LHCN-M2 (cell line): ENCODE data around the gene MEGF8. TPM values are rescaled to one million over a fixed set of nuclear protein-coding genes. Genes with fewer than 3 reads are reported as not detected.
A peak's percentile ranks its signal among the peaks of the same experiment; 100 is the strongest.

Experiments
- DNase-seq: peaks from one replicate; pipeline ENCODE4 v3.0.0-alpha.2; 2012; ENCODE audit warnings: low read depth
- total RNA-seq: library from RNA; depleted of rRNA; stranded (reverse); fragments of >200 nt; gene quantifications from 2 replicates; pipeline ENCODE4 v1.2.3, GENCODE V29; 2014

Gene MEGF8
- total RNA-seq, 1 experiment from 2014 or later, result 19.6 TPM

GRCh38 chr19:42303101-42303464 is 22.4 kb upstream of the MEGF8 start:
- DNase-seq, result no peak

- DNase-seq, result no peak
Measured at GRCh38 chr19:42303876-42304275, 21.6 kb upstream of the MEGF8 start.

GRCh38 chr19:42306646-42307045 is 18.8 kb upstream of the MEGF8 start:
- DNase-seq, result no peak

- DNase-seq, result no peak
Measured at GRCh38 chr19:42309686-42310085, 15.7 kb upstream of the MEGF8 start.

- no peak for DNase-seq
Measured at GRCh38 chr19:42311657-42312056, 13.8 kb upstream of the MEGF8 start.

GRCh38 chr19:42312370-42312769 is 13.1 kb upstream of the MEGF8 start:
- no peak for DNase-seq

GRCh38 chr19:42313096-42313839 is 12.2 kb upstream of the MEGF8 start, which contains the start of gene TMEM145:
Gene TMEM145, plus strand, starts transcription at chr19:42313309. Its CDS starts 68 bp downstream, at chr19:42313377.
- DNase-seq, result peak; percentile 28

GRCh38 chr19:42313840-42314755 is 11.3 kb upstream of the MEGF8 start:
- DNase-seq, result no peak

- DNase-seq, result no peak
Measured at GRCh38 chr19:42315024-42315423, 10.4 kb upstream of the MEGF8 start.

- DNase-seq, result peak; percentile 56
Measured at GRCh38 chr19:42316223-42317211, 8.9 kb upstream of the MEGF8 start.

- no peak for DNase-seq
Measured at GRCh38 chr19:42317535-42317934, 7.9 kb upstream of the MEGF8 start.

GRCh38 chr19:42322305-42322704 is 3.1 kb upstream of the MEGF8 start:
- no peak for DNase-seq

- DNase-seq, result no peak
Measured at GRCh38 chr19:42323473-42323851, 2.0 kb upstream of the MEGF8 start.

- no peak for DNase-seq
Measured at GRCh38 chr19:42323852-42324654, 1.4 kb upstream of the MEGF8 start.

GRCh38 chr19:42324655-42325307 is 654 bp upstream of the MEGF8 start:
- no peak for DNase-seq

GRCh38 chr19:42325896-42326771 is 699 bp downstream of the MEGF8 start:
- peak; percentile 22 for DNase-seq

- DNase-seq, result no peak
Measured at GRCh38 chr19:42326969-42327368, 1.5 kb downstream of the MEGF8 start.

GRCh38 chr19:42327381-42327780 is 1.9 kb downstream of the MEGF8 start:
- no peak for DNase-seq

- no peak for DNase-seq
Measured at GRCh38 chr19:42328106-42328505, 2.7 kb downstream of the MEGF8 start.
